PC-3 (cell line): ENCODE measurements around the gene RAC3.

Experiments
- EZH2 ChIP-seq: fragments of 300-600 bp; sonication (generic); IDR thresholded peaks from one replicate; pipeline ENCODE4 v1.6.1; 2017; ENCODE audit warnings: antibody characterized with exemption, mild to moderate bottlenecking, low read length; ENCODE audit not compliant: unreplicated experiment
- EZH2phosphoT487 ChIP-seq: fragments of 300-600 bp; sonication (generic); IDR thresholded peaks from 2 replicates; pipeline ENCODE4 v1.6.1; 2018; ENCODE audit warnings: mild to moderate bottlenecking, antibody characterized with exemption, low read length, borderline replicate concordance
- TF ChIP-seq, protein P1 (sequence below): fragments of 300-600 bp; sonication (generic); conservative IDR thresholded peaks from 2 replicates; pipeline ENCODE4 v1.5.1; 2017; ENCODE audit warnings: antibody characterized with exemption, low read depth, mild to moderate bottlenecking, low read length

DNA sequence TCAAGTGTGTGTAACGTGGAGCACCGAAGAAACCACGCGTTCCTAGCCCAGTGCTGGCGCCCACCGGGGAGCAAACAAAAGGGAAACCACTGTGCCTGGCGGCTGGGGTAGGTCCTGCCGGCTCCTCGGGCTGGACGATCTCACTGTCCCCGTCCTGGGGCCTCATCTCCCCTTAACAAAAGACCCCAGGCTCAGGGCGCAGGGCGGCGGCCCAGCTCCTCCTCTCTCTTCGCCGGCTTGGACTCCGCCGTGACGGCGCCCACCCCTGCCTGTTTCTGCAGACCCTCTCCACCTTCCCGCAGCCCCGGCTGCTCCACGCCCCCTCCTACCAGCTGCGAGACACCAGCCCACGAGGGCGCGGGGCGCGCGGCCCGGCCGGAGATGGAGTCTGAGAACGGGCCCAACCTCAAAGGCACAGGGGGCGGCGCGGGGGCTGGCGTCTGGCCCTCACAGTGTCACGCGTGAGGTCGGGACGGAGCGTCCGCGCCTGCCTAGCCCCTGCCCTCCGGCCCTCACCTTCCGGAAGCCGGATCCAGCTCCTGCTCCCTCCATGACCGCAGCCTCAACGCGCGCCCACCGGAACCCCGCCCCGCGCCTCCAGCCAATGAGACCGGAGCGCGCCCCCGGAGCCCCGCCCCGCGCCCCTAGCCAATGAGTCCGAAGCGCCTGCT, 9.0 kb upstream of the RAC3 start, which contains the start of gene CENPX:
- TF ChIP-seq, protein P1, sequence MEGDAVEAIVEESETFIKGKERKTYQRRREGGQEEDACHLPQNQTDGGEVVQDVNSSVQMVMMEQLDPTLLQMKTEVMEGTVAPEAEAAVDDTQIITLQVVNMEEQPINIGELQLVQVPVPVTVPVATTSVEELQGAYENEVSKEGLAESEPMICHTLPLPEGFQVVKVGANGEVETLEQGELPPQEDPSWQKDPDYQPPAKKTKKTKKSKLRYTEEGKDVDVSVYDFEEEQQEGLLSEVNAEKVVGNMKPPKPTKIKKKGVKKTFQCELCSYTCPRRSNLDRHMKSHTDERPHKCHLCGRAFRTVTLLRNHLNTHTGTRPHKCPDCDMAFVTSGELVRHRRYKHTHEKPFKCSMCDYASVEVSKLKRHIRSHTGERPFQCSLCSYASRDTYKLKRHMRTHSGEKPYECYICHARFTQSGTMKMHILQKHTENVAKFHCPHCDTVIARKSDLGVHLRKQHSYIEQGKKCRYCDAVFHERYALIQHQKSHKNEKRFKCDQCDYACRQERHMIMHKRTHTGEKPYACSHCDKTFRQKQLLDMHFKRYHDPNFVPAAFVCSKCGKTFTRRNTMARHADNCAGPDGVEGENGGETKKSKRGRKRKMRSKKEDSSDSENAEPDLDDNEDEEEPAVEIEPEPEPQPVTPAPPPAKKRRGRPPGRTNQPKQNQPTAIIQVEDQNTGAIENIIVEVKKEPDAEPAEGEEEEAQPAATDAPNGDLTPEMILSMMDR, result no peak
- TF ChIP-seq EZH2 (no peak), EZH2phosphoT487 (no peak)
